HG03520 (cell line): ENCODE measurements around the gene FAM229B.
A peak's percentile ranks its signal among the peaks of the same experiment; 100 is the strongest.
"Not testable (repeated sequence)": the region's sequence is repeated elsewhere in the genome, so short reads cannot be mapped to it uniquely, and the experiment has no call there.

Experiments
- ATAC-seq: cut with Tn5 transposase; IDR thresholded peaks from one replicate; pipeline ENCODE4 v1.9.1; 2021; ENCODE audit warnings: mild to moderate bottlenecking, moderate library complexity; ENCODE audit not compliant: unreplicated experiment

The FAM229B gene, protein sequence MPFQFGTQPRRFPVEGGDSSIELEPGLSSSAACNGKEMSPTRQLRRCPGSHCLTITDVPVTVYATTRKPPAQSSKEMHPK

DNA sequence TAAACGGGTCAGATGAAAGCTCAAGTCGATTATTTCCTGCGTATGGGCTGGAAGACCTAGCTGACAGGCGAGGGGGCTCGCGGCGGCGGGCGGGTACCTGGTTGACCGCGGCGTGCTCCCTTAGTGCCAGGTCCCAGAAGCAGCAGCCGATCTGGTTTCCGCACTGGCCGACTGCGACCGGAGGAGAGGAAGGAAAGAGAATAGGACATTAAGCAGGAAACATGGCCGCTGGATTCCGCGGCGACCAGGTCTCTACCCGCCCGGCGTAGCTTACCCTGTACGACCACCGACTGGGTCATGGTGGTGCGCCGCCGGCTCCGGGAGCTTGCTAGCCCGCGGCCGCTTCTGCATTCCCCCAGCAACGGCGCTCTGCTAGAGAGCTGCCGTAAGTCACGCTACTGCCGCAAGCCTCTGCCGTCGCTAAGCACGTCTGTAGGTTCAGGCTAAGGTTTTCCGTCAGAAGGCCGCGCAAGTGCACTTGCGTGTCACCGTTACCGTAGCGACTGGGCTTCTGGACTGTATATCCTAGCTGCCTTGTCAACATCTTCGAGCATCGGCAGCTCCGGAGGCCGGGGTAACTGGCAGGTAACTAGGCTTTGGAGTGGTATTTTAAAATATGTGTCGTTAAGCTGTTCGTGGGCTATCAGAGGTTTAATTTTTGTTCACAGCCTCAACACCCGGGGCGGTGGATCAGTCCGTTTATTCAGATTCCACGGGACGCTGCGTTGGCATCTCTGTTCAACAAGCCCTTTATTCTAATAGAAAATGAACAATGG is at the start of gene FAM229B, which contains the start of gene TUBE1:
FAM229B (plus strand) TSS at position 456 of the 776 bp plus-strand sequence. CDS start 11,693 bp downstream, outside the sequence.
TUBE1 (minus strand) TSS at position 347 of the 776 bp plus-strand sequence; CDS start at position 299, 48 bp downstream.
- peak; percentile 97 for ATAC-seq

DNA sequence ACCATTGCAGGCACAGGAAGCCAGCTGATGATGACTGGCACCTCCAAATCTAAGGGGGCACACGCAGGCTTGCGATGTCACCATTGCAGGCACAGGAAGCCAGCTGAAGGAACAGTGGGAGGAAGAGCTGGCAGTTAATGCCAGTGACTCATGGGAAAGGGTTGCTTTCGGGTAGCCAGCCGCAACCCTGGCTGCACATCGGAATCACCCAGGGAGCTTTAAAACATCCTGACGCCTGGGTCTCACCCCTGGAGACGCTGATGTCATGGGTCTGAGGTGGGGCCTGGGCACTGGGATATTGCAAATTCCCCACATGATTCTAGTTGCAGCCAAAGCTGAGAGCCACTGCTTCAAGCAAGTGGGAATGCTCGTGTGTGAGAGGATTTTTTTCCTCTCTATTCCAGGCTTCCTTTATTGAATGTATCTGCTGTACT is 49.6 kb upstream of the FAM229B start:
- ATAC-seq, result no peak

DNA sequence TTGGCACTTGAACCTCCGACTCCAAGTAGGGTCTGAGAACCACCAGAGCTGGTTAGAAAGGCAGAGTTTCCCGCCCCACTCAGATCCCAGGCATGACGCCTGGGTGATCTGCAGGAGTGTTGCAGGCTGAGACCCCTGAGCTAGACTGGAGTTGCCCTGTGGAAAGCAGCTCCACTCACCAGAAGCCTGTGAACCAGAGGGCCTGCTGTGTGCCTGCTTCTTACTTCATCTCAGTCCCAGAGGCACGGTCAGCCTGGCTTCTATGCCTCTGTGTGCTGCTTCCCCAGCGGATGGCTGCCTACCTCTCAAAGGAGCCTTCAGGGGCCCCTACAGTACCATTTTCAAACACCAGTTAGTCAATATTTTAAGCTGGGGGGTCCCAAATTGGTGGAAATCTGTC is 49.1 kb upstream of the FAM229B start:
- no peak for ATAC-seq

DNA sequence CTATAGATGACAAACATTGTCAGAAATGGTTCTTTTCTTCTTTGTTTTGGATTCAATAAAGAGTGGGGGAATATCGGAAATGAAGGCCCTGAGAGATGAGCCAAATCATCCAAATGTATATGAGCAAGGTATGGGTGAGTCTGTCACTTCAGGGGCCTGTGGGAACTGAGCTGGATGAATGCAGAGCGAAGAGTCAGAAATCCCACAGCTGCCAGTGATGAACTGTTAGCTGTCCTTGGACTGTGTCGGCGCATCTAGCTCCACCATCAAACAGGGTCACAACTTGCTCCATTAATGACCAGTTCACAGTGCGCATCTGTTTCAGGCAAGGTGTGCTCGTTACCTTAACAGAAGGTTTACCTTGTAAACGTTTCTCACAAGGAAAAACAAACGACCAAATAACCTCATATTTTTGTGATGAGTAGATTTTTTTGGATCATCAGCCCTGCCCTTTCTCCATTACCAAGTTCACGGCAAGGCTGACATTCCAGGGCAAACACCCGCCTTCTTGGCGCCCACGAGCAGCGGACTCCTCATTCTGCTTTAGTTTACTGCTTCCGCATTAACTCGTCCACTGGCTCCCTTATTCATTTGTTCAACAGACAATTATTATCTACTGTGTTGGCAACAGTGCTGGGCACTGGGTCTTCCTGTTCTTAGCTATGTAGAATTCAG is 48.5 kb upstream of the FAM229B start:
- ATAC-seq, result no peak

GRCh38 chr6:112039431-112039770 is 48.0 kb upstream of the FAM229B start:
- ATAC-seq, result no peak

GRCh38 chr6:112040956-112041355 is 46.4 kb upstream of the FAM229B start:
- no peak for ATAC-seq

DNA sequence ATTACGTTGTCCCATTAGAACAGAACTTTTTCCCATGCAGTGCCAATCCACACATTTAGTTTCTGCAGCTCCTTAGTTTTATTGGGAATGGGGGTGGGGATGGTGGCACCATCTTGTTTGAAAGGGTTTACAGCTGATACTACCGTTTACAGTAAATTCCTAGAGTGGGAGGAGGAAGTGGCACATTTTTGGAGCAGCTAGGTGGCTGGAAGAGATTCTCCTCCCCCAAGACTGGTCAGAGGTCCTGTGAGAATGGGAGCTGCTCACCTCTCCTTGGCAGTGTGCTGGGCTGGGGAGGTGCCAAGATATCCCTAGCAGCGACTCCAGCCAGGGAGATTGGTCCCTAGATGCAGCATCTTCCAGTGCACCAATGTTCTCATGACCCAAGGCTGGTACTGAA is 45.9 kb upstream of the FAM229B start:
- no peak for ATAC-seq

GRCh38 chr6:112043032-112044007 is 44.1 kb upstream of the FAM229B start:
- ATAC-seq, result peak; percentile 88

- ATAC-seq, result no peak
Observed at GRCh38 chr6:112044196-112044595, 43.2 kb upstream of the FAM229B start.

DNA sequence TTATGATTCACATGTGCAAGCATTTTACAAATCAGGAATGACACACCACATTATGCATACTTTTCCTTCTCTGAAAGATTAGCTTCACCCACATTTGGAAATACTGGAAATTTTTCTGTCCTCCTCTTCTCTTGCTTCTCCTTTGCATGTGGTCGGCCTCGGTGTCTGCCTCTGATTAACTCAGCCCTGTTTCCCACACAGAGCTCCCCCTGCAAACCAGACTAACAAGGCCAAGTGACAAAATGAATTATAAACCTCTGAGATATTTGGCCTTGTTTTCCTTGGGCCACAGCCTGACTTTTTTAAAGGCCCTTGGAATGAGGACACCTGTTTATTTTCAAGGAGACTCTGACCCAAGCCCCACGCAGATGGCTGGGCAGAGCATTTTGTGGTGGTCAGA is 42.5 kb upstream of the FAM229B start:
- ATAC-seq, result no peak

DNA sequence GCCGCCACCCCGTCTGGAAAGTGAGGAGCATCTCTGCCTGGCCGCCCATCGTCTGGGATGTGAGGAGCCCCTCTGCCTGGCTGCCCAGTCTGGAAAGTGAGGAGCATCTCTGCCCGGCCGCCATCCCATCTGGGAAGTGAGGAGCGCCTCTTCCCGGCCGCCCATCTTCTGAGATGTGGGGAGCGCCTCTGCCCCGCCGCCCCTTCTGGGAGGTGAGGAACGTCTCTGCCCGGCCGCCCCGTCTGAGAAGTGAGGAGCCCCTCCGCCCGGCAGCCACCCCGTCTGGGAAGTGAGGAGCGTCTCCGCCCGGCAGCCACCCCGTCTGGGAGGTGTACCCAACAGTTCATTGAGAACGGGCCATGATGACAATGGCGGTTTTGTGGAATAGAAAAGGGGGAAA is 39.9 kb upstream of the FAM229B start:
- not testable (repeated sequence) for ATAC-seq

DNA sequence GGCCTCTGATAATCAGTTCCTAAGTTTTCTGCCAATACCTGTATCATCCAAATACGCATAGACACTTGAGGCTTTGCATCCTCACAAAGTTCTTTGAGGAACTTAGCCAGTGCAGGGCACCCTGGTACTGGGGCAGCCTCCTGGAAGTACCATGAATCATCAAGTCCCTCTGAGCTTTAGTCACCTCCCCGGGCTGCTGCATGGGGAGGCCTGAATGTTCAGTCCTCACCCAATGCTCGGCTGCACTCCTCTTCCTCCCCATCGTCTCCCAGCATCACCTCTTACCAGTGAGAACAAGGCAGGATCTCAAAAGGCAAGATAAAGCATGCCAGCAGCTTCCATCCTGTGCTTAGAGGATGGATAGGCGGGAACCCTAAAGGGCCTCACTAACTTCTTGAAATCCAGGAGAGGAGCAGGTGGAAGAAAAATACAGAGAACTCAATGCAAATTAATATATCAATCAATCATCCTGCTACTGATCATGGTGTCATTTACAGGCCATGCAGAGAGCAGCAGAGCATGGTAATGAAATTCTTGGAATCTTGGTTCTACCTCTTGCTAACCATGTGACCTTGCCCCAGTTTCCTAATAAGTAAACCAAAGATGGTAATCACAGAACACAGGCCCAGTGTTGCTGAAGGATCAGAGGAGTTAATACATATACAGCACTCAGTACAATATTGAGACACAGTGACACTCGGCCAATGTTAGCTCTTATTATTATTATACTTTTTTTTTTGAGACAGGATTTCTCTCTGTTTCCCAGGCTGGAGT is 38.2 kb upstream of the FAM229B start:
- ATAC-seq, result no peak

GRCh38 chr6:112049996-112050395 is 37.4 kb upstream of the FAM229B start:
- no peak for ATAC-seq

- no peak for ATAC-seq
Observed at GRCh38 chr6:112050429-112050828, 37.0 kb upstream of the FAM229B start.

GRCh38 chr6:112051251-112051740 is 36.1 kb upstream of the FAM229B start:
- not testable (repeated sequence) for ATAC-seq

DNA sequence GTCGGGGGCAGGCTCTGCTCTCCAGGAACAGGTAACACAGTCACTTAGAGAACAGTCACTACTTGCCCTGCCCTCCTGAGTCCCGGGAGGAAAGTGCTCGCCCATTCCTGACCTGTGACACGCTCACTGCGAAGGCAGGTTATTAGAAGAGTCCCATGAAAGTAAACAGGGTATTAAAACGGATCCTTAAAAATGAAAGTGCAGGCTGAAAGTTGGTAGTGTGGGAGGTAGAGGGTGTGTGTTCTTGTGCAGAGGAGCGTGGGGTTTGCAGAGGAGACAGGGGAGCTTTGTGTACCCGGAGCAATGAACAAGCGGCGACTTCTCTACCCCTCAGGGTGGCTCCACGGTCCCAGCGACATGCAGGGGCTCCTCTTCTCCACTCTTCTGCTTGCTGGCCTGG is 33.4 kb upstream of the FAM229B start, which contains the start of gene CCN6:
CCN6 (plus strand) TSS at position 104 of the 400 bp plus-strand sequence; CDS start at position 358, 254 bp downstream.
- ATAC-seq, result no peak

- no peak for ATAC-seq
Observed at GRCh38 chr6:112054555-112055190, 32.7 kb upstream of the FAM229B start.

DNA sequence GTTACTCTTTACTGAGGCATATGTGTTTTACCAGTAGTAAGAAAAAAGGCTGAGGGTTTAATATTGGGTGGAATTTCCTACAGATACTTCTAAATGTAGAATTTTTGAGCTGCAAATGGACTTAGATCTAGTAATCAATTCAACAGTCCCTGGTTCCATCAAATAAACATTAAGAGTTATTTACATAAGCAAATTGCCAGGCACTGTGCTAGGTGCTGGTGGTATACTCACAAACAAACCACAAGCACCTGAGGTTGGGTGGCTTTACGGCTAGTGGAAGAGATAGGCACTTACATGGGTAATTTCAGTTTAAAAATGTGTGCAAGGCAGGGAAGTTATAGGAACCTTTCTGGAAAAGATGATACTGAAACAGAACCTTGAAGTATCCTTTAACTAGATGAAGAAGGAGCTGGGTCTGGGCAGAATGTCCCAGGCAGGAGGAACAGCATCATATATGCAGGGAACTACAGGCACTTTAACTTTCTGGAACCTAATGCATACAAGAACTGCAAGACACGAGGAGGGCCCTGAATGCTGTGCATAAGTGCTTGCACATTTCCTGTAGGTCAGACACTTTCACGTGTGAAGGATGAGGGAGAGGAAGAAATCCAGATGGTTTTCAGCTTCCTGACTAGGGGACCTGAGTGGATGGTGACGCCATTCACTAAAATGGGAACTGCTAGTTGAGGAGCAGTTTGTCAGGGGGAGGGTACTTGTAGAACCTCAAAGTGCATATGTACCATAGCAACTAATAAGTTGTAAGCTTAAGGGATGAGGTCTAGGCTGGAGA is 29.0 kb upstream of the FAM229B start:
- ATAC-seq, result no peak

DNA sequence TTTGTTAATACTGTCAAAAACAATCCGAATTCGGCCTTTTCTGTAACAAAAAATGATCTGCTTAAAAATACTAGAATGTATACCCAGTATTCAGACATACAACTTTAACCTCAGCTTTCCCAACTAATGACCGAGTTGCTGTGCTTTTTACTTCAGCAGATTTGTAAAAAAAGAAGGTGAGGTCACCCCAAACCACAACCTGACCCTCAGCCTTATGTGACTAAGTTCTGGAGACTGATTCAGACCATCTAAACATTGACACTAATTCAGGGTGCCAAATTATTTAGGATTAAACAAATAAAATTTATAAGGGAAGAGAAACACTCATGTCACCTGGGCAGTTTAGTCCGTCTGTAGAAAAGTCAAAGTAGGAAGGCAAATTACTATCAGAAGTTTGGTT is 25.8 kb upstream of the FAM229B start:
- no peak for ATAC-seq
